GM12874 (cell line): ENCODE data around the gene PARVG.

Source experiments
- CTCF ChIP-seq: IDR thresholded peaks from 2 replicates; pipeline ENCODE4 v1.5.1; 2011; ENCODE audit warnings: low read depth, mild to moderate bottlenecking, control low read depth, low read length, moderate library complexity; ENCODE audit not compliant: insufficient read depth

The PARVG gene

GRCh38 chr22:44146088-44146861, 34.5 kb upstream of the PARVG start:
- no peak for TF ChIP-seq CTCF

GRCh38 chr22:44147008-44147645, 33.6 kb upstream of the PARVG start:
- TF ChIP-seq CTCF, result no peak

GRCh38 chr22:44147821-44148574, 32.7 kb upstream of the PARVG start:
- no peak for TF ChIP-seq CTCF

GRCh38 chr22:44151676-44152075, 29.0 kb upstream of the PARVG start:
- no peak for TF ChIP-seq CTCF

- TF ChIP-seq CTCF, result no peak
These were observed 27.0 kb upstream of the PARVG start for GRCh38 chr22:44153710-44154109.

- TF ChIP-seq CTCF, result no peak
These were observed 26.2 kb upstream of the PARVG start for GRCh38 chr22:44154436-44154942.

GRCh38 chr22:44155115-44155514, 25.6 kb upstream of the PARVG start:
- no peak for TF ChIP-seq CTCF
